ENCODE data around the gene BTG1.
A peak's percentile ranks its signal among the peaks of the same experiment; 100 is the strongest.

The BTG1 gene

DNA sequence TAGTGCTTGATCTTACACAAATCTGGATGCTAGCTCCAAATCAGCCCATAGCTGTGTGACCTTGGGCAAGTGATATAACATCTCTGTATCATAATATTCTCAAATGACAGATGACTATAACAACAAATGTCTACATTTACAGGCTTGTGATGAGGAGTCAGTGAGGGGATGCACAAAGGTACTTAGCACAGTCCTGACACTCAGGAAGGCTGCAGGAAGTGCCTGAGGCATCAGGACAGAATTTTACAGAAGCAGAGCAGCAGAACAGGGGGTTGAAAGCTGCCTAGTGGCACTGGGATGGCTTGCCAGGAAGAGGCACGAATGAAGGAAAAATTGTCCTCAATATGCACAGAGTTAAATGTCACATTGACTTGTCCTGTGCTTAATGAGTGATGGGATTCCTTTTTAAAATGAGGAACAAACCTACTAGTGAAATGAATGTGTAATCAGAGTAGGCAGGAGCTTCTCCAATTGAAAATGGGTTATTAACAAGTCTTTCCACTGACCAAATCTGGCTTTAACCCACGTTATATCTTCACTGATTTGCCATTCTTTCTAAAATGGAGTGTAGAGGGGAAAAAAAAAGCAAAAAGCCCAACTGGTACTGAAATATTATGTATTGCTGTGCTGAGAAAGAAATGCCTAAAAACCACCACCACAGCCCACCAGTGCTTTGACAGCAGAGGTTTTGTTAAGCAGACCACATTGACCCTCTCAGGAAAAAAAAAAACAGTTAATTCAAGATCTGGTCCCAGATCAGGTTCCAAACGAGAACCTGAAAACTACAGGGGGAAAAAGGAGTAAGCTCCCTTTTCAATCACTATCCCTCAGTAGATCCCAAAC, 11.6 kb downstream of the BTG1 start:
- DNase-seq (ENCODE audit: low spot score), result peak; percentile 34

GRCh38 chr12:92133171-92133570, 12.5 kb downstream of the BTG1 start:
- DNase-seq (ENCODE audit: low spot score), result no peak

DNA sequence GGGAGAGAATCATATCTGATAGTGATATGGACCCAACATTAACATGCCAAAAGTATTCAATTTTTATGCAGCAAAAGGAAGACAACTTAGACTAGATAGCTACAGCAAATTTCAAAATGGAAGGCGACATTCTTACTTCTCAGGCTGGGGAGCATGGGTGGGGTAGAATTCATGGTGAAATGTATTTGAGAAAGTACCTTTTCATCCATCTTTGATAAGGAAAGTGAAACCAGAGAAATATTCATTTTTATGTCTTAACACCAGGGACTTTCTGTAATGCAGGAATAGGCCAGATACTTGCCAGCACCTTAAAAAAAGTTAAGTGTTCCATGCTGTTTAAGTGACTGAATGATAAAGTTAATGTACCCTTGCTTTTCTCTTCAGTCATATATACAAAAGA, 13.4 kb downstream of the BTG1 start:
- no peak for DNase-seq (ENCODE audit: low spot score)

DNA sequence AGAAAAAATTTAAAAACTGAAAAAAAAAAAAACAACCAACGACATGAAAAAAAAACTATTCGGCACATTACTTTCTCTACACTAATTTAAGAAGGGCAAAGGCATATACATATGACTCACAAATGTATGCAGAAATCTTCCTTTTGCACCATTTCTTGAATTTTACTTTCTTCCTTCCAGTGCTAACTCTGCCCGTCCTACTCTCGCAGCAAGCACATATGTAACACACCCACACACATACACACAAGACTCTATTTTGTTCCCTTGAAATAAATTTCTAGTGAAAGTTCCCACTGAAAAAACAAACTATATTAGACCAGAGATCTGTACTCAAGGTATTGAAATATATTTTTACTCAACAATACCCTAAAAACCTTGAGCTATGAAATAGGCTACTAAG, 14.6 kb downstream of the BTG1 start:
- no peak for DNase-seq (ENCODE audit: low spot score)

GRCh38 chr12:92129609-92130008, 16.0 kb downstream of the BTG1 start:
- DNase-seq (ENCODE audit: low spot score), result no peak

DNA sequence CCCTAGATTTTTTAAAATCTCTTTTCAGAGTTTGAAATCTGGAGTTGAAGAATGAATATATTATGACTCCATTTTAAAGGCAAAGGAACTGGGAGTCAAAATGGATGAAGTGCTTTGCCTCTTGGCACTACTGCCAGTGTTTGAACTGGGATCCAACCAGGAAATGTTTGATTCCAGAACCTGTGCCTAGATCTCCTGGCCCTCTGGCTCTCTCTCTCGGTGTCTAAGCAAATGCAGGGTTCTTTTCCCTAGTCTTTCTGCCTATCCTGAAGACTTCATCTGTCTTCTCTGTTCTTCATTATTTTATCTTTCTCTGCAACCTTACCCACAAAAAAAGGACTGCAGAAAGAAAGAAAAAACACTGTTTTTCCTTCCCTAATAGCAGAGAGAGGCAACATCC, 17.0 kb downstream of the BTG1 start:
- no peak for DNase-seq (ENCODE audit: low spot score)

- DNase-seq (ENCODE audit: low spot score), result no peak
Measured at GRCh38 chr12:92124689-92125029, 21.0 kb downstream of the BTG1 start.

- no peak for DNase-seq (ENCODE audit: low spot score)
Measured at GRCh38 chr12:92123780-92124688, 21.6 kb downstream of the BTG1 start.

DNA sequence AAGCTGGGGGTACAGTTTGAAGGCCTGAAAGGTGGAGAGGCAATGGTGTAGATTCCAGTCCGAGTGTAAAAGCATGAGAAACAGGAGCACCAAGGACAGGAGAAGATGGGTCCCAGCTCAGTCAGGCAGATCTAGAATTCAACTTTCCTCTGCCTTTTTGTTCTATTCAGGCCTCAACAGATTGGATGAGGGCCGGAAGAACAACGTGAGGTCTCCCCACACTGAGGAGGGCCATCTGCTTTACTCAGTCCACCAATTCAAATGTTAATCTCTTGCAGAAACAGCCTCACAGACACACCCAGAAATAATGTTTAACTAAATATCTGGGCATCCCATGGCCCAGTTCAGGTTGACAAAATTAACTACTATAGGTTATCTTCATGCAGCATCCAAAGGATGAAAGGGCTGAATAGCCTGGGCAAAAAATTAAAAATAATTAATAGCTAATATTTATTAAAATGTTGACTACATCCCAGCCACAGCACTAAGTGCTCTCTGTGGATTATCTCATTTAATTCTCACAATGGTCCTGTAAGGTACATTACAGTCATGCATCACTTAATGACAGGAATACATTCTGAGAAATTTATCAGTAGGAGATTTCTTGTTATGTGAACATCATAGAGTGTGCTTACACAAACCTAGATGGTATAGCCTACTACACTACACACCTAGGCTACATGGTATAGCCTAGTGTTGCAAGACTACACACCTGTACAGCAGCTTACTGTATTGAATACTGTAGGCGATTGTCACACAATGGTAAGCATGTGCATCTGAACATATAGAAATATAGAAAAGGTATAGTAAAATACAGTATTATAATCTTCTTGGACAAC, 22.5 kb downstream of the BTG1 start:
- no peak for DNase-seq (ENCODE audit: low spot score)

GRCh38 chr12:92121826-92122225, 23.8 kb downstream of the BTG1 start:
- no peak for DNase-seq (ENCODE audit: low spot score)

DNA sequence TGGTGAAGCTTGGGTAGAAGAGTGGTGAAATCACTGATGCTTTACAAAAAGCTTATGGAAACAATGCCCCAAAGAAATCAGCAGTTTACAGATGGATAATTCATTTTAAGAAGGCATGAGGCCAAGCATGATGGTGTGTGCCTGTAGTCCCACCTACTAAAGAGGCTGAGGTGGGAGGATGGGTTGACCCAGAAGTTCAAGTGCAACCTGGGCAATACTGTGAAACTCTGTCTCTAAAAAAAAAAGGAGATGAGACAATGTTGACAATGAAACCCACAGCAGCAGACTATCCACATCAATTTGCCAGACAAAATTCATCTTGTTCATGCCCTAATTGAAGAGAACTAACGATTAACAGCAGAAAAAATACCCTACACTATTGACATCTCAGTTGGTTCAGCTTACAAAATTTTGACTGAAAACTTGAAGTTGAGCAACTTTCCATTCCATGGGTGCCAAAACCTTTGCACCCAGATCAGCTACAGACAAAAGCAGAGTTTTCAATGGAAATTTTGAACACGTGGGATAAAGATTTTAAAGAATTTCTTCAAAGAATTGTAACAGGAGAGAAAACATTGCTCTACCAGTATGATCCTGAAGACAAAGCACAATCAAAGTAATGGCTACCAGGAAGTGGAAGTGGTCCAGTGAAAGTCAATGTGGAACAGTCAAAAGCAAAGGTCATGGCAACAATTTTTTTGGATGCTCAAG, 26.7 kb downstream of the BTG1 start:
- DNase-seq (ENCODE audit: low spot score), result no peak

DNA sequence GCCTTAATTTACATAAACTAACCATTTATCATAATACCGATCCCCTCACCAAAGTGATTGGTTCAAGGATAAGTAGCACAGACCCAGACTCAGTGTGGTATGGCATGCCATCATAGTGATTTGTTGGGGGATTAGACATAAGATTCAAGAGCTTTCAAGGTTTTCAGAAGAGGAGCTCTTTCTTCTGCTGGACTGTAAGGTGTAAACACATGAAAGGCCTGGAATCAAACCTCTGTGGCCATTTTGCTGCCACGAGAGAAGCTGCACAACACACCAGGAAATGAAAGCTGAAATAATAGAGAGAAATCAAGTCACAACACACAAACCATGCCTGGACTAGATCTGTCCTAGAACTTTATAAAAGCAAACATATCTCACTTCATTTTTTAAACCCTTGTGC, 30.8 kb downstream of the BTG1 start:
- DNase-seq (ENCODE audit: low spot score), result no peak

DNA sequence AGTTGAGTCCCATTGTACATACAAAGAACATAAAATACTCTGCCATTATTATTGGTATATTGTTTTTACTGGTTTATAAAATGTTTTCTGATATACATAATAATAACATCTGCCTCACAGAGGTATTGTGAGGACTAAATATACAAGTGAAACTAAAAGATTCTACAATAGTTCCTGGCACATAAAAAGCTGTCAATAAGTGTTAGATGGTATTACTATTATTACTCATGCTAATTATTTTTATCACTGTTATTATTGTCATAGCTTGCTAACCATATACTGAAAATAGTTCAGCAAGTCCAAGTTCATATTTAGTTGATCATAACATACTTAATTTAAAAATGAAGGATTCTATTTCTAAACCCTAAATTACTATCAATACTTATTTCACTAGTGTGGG, 34.4 kb downstream of the BTG1 start:
- DNase-seq (ENCODE audit: low spot score), result no peak

- no peak for DNase-seq (ENCODE audit: low spot score)
Measured at GRCh38 chr12:92110083-92110640, 35.5 kb downstream of the BTG1 start.

DNA sequence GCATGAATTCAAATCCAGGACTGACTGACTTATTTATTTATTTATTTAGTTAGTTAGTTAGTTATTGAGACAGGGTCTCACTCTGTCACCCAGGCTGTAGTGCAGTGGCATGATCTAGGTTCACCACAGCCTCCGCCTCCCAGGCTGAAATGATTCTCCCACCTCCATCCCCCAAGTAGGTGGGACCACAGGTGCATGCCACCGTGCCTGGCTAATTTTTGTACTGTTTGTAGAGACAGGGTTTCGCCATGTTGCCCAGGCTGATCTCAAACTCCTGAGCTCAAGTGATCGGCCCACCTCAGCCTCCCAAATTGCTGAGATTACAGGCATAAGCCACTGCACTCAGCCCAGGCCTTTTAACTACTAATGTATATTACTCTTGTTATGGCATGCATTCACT, 36.0 kb downstream of the BTG1 start:
- no peak for DNase-seq (ENCODE audit: low spot score)

- DNase-seq (ENCODE audit: low spot score), result no peak
Measured at GRCh38 chr12:92108651-92109050, 37.0 kb downstream of the BTG1 start.

DNA sequence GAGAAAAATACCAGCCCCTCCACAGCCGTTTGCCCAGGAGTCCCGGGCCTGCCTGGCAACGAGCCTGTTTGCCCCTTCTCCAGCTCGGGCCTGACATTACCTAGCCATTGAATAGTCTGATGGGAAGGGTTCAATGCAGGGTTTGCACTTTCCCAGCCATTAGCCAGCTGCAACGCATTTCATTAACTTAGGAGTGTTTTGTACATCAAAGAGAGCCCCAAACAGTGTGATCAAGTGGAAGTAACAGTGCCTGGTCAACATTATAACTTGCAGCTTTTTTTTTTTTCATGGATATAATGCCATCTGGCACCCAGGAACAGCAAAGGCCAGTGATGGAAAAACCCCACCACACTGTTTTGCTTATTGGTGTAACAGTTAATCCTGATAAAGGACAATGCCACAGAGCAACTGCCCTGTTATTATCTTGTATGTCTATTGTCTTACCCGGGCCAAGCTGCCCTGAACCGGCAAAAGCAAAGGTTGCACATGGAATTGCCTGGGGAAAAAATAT, 38.0 kb downstream of the BTG1 start:
- DNase-seq (ENCODE audit: low spot score), result no peak

GRCh38 chr12:92107094-92107493, 38.6 kb downstream of the BTG1 start:
- DNase-seq (ENCODE audit: low spot score), result no peak

GRCh38 chr12:92105676-92106075, 40.0 kb downstream of the BTG1 start:
- no peak for DNase-seq (ENCODE audit: low spot score)

- no peak for DNase-seq (ENCODE audit: low spot score)
Measured at GRCh38 chr12:92105110-92105509, 40.5 kb downstream of the BTG1 start.

- no peak for DNase-seq (ENCODE audit: low spot score)
Measured at GRCh38 chr12:92102606-92103005, 43.0 kb downstream of the BTG1 start.

Data from germinal center (tissue), 1 donor.